VCaP (cell line): Measurements from ENCODE around the gene UBALD1.
A peak's percentile ranks its signal among the peaks of the same experiment; 100 is the strongest.
"Not testable (repeated sequence)": the region's sequence is repeated elsewhere in the genome, so short reads cannot be mapped to it uniquely, and the experiment has no call there.

Source experiments
- H3K27ac ChIP-seq: fragments of 450-650 bp; 2 replicates; pipeline ENCODE4 v1.5.1; 2017
- CTCF ChIP-seq: fragments of 450-650 bp; conservative IDR thresholded peaks from 2 replicates; pipeline ENCODE4 v1.5.1; 2017; ENCODE audit warnings: mild to moderate bottlenecking, moderate library complexity

The UBALD1 gene

GRCh38 chr16:4651827-4652226 is 37.1 kb upstream of the UBALD1 start:
- no peak for TF ChIP-seq CTCF
- no peak overlapping the region for H3K27ac ChIP-seq

- H3K27ac ChIP-seq = not testable (repeated sequence)
- TF ChIP-seq CTCF = peak; percentile 71
Measured at GRCh38 chr16:4650443-4651074, 35.9 kb upstream of the UBALD1 start.

GRCh38 chr16:4649744-4650442 is 35.2 kb upstream of the UBALD1 start:
- no peak for TF ChIP-seq CTCF
- no peak overlapping the region for H3K27ac ChIP-seq

DNA sequence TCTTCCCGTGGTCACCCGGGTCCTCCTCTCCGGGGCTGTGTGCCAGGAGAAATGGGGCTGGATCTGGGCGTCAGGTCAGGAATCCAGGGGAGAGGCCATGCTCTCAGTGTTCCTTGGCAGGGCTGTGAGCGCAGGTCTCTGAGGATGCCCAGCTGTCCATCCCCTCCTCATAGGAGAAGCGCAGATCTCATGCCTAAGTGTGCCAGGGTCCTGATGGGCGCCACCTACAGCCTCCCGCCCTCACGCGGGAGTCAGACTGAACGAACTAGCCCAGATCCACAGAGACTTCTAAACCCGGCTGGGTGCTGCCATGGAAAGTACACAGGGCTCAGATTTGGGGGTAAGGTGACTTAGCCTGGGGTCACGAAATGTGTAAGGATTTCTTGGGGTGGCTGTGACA is 34.2 kb upstream of the UBALD1 start:
- H3K27ac ChIP-seq = no peak overlapping the region
- TF ChIP-seq CTCF = no peak

GRCh38 chr16:4647644-4647980 is 32.9 kb upstream of the UBALD1 start:
- no peak for TF ChIP-seq CTCF
- H3K27ac ChIP-seq = no peak overlapping the region

DNA sequence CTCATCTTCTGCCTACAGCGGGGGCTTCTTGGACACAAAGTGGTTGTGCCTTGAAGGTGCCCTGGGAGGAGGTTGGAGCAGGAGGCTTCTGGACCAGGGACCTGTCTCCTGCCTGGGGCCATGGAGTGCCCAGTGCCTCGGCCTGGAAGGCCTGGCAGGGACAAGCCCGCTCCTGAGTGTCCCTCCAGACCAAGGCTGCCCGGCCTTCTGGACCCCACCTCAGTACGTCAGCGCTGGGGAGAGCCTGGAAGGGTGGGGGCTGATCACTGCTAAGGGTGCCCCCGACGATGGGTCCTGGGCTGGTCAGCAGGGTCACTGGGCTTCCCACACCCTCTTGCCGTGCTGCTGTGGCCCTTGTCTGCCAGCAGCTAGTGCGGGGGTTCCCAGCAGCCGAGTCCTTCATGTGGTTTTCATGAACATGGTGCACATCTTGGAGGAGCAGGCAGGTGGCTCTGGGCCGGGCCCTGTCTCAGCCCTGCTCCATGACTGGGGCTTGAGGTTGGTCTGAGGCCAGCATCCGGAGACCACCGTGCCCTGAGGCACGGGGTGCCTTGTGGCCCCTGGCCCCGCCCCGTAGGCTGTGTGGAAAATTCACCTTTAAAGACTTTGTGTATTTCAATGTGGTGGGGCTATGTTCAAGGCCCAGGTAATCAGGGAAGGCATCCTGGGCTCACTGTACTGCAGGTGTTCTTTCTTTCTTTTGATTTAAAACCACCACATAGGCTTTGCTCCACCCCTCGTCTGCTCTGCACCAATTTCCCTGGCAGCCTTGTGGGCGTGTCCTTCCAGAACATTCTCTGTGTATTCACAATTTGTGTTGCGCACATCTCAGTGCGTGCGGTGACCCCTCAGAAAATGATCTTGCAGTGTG is 32.3 kb upstream of the UBALD1 start:
- no peak for TF ChIP-seq CTCF
- no peak overlapping the region for H3K27ac ChIP-seq

- no peak for TF ChIP-seq CTCF
Measured at GRCh38 chr16:4641895-4642294, 27.2 kb upstream of the UBALD1 start.

More at GRCh38 chr16:4641895-4642294, 27.2 kb upstream of the UBALD1 start:
- no peak overlapping the region for H3K27ac ChIP-seq
